ENCODE measurements around the gene MXD3.

GRCh38 chr5:177264178-177264577 lies 47.5 kb downstream of the MXD3 start:
- TF ChIP-seq CTCF (IDR thresholded peaks at IDR 0.05): no peak
- no peak for TF ChIP-seq POLR2A (IDR thresholded peaks at IDR 0.05)

Measured in breast epithelium (tissue), 3 donors.